Activated T-helper 2 cell treated with anti-CD3 and anti-CD28 coated beads, Interferon-gamma antibody, Interleukin-2, Interleukin-4, amounts not matched to agents 10 μg/mL and 5 μg/mL and 100 μg/mL, durations not matched to agents 14 hours and 24 hours and 36 hours (primary cell): ENCODE data around the gene ZNF318. TPM values are rescaled to one million over a fixed set of nuclear protein-coding genes. Genes with fewer than 3 reads are reported as not detected.
"Not testable (repeated sequence)": the region's sequence is repeated elsewhere in the genome, so short reads cannot be mapped to it uniquely, and the experiment has no call there.

Experiments used
- DNase-seq: peaks from one replicate; pipeline ENCODE4 v3.0.0; 2021; ENCODE audit warnings: low spot score
- H3K27ac Mint-ChIP-seq: one replicate; pipeline ENCODE4 v1.8.0; 2021; ENCODE audit warnings: mixed read lengths
- H3K27me3 Mint-ChIP-seq: one replicate; pipeline ENCODE4 v1.8.0; 2021; ENCODE audit warnings: low read depth, mixed read lengths
- H3K36me3 Mint-ChIP-seq: one replicate; pipeline ENCODE4 v1.8.0; 2021; ENCODE audit warnings: low read depth, mixed read lengths
- H3K4me1 Mint-ChIP-seq: one replicate; pipeline ENCODE4 v1.8.0; 2021; ENCODE audit warnings: low read depth, mixed read lengths
- H3K4me3 Mint-ChIP-seq: one replicate; pipeline ENCODE4 v1.8.0; 2021; ENCODE audit warnings: low read depth, mild to moderate bottlenecking, moderate library complexity, mixed read lengths
- H3K9me3 Mint-ChIP-seq: one replicate; pipeline ENCODE4 v1.8.0; 2021; ENCODE audit warnings: mixed read lengths
- intact Hi-C: fragments of 100-400 bp; cut with micrococcal nuclease; formaldehyde crosslinking; loops from one replicate; pipeline ENCODE4 v1.15.1; 2023
- total RNA-seq: library from RNA; stranded (reverse); gene quantifications from 2 replicates; pipeline ENCODE4 v1.2.3, GENCODE V29; 2022

The ZNF318 gene, protein sequence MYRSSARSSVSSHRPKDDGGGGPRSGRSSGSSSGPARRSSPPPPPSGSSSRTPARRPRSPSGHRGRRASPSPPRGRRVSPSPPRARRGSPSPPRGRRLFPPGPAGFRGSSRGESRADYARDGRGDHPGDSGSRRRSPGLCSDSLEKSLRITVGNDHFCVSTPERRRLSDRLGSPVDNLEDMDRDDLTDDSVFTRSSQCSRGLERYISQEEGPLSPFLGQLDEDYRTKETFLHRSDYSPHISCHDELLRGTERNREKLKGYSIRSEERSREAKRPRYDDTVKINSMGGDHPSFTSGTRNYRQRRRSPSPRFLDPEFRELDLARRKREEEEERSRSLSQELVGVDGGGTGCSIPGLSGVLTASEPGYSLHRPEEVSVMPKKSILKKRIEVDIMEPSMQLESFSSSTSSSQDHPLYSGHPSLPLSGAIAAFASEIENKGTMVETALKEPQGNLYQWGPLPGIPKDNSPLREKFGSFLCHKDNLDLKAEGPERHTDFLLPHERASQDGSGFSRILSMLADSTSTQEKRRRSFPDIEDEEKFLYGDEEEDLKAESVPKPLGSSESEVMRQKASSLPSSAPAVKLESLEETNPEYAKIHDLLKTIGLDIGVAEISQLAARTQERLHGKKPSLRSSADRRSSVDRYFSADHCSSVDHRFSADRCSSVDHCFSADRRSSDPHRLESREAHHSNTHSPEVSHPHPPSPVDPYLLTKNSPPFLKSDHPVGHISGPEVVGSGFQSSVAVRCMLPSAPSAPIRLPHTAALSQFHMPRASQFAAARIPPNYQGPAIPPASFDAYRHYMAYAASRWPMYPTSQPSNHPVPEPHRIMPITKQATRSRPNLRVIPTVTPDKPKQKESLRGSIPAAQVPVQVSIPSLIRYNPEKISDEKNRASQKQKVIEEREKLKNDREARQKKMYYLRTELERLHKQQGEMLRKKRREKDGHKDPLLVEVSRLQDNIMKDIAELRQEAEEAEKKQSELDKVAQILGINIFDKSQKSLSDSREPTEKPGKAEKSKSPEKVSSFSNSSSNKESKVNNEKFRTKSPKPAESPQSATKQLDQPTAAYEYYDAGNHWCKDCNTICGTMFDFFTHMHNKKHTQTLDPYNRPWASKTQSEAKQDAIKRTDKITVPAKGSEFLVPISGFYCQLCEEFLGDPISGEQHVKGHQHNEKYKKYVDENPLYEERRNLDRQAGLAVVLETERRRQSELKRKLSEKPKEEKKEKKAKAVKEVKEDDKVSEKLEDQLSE (N-terminal part only)
- total RNA-seq = 11.5 and 13.2 TPM in 2 replicates

DNA sequence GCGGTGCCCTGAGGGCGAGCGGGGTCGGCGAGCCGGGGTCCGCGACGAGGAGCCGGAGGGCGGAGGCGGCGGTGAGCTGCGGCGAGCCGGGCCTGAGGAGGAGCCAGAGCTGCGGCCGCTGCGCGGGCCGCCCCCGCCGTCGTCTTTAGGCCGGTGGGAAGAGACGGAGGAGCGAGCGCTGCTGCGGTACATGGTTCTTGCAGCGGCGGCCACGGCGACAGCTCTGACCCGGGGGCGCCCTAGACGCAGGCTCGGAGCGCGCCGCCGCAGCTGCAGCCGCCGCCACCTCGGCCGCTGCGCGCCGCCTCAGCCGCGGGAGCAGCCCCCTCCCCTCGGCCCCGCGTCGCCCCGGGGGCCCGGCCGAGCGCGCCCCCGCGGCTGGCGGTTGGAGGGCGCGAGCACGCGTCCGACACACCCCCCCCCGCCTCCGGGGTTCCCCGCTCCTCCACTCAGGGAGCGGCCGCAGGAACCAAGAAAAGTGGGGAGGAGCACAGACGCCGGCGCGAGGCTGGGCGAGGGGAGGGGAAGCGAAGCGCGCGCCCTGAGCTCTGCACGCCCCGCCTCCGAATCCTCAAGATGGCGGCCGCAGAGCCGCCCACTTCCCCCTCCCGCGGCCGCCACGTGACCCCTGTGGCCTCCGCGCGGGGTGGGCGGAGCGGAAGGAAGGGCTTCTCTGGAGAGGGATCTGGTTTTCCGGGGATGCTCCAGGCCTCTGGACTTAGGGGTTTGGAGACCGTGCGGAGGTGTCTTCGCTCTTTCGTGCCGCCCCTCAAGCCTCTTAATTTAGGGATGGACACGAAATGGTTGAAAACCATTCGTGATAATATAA is at the start of gene ZNF318:
TSS of gene ZNF318 (minus strand) at position 474 of the 829 bp plus-strand sequence. CDS start at position 192, 282 bp downstream.
- peak within 1 kb of the TSS; percentile 91 for H3K27ac Mint-ChIP-seq
- peaks cover 31% of the 10 kb centered on the region for H3K4me1 Mint-ChIP-seq
- H3K36me3 Mint-ChIP-seq = peaks cover 13% of the 10 kb centered on the region
- peak; percentile 93 for DNase-seq
- no peaks in the 10 kb centered on the region for H3K9me3 Mint-ChIP-seq
- peaks cover 6% of the 10 kb centered on the region for H3K27me3 Mint-ChIP-seq
- H3K4me3 Mint-ChIP-seq = peak within 1 kb of the TSS; percentile 82
- intact Hi-C loops = loop anchor here (1.0 to 5.0 kb wide), 3 partner anchors 14 to 197 kb away; partner anchors contain the start of gene SRF

DNA sequence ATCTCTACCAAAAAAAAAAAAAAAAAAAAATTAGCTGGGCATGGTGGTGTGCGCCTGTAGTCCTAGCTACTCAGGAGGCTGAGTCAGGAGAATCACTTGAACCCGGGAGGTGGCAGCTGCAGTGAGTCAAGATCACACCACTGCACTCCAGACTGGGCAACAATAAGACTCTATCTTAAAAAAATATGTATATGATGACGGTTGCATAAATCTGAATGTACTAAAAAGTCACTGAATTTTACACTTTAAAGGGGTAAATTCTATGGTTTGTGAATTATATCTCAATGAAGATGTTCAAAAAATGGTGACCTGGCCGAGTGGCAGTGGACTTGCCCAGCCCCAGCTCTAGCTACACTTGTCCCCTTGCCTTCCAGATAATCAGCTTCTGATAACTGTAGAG is 47.5 kb upstream of the ZNF318 start:
- intact Hi-C loops = no loop called here
- Mint-ChIP-seq H3K27me3 (peaks cover 11% of the 10 kb centered on the region), H3K9me3 (no peaks in the 10 kb centered on the region), H3K27ac (no peak overlapping the region), H3K4me3 (no peak overlapping the region), H3K36me3 (no peaks in the 10 kb centered on the region), H3K4me1 (no peaks in the 10 kb centered on the region)
- no peak for DNase-seq

DNA sequence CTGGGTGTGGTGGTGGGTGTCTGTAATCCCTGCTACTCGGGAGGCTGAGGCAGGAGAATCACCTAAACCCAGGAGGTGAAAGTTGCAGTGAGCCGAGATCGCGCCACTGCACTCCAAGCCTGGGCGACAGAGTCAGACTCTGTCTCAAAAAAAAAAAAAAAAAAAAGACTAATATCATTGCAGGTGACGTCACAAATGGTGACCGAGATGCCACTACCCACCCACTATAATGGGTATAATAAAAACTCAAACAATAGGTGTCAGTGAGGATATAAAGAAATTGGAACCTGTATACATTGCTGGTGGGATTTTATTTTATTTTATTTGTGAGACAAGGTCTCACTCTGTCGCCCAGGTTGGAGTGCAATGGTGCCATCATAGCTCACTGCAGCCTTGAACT is 45.8 kb upstream of the ZNF318 start:
- H3K36me3 Mint-ChIP-seq, H3K4me1 Mint-ChIP-seq, DNase-seq, intact Hi-C loops, H3K27ac Mint-ChIP-seq, H3K9me3 Mint-ChIP-seq, H3K4me3 Mint-ChIP-seq: not testable (repeated sequence)
- H3K27me3 Mint-ChIP-seq = peaks cover 15% of the 10 kb centered on the region

DNA sequence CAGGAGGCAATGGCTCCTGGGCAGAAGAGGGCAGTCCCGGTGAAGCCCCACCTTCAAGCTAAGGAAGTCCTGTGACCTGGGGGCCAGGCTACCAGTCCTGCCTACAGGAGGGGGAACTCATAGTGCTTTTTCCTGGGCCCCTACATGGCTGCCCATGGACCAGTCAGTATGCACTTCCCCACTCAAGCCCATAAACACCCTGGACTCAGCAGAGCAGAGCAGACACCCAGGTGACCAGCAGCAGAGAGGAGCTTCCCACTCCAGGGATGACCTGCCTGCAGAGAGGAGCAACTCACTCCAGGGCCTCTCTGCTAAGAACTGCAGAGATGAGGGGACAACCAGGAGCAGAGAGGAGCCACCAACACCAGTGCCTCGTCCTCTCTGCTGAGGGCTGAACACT is 43.6 kb upstream of the ZNF318 start:
- Mint-ChIP-seq H3K4me1 (no peaks in the 10 kb centered on the region), H3K27me3 (peaks cover 18% of the 10 kb centered on the region), H3K9me3 (peaks cover 3% of the 10 kb centered on the region), H3K36me3 (no peaks in the 10 kb centered on the region), H3K4me3 (no peak overlapping the region), H3K27ac (no peak overlapping the region)
- intact Hi-C loops = no loop called here
- DNase-seq = no peak

DNA sequence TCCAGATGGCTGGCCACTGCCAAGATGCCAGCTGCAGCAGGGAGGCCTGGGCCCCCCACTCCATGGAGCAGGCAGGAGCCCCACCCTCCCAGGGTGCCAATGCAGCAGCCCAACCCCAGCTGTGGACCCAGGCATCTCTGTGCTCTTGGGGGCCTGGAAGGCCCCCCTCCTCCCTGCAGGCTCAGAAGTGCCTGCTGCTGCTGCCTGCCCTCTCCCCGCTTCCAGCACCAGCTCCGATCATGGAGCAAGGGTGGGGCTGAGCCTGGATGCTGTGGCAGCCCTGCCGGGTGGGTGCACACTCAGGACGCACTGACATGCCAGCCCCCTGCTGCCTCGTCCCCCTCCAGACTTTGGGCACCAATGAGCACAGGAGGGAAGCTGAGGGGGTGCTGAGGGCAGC is 43.1 kb upstream of the ZNF318 start:
- Mint-ChIP-seq H3K4me1 (no peaks in the 10 kb centered on the region), H3K4me3 (no peak overlapping the region), H3K27ac (no peak overlapping the region), H3K27me3 (peaks cover 17% of the 10 kb centered on the region), H3K9me3 (peaks cover 3% of the 10 kb centered on the region), H3K36me3 (no peaks in the 10 kb centered on the region)
- intact Hi-C loops = no loop called here
- DNase-seq = no peak

DNA sequence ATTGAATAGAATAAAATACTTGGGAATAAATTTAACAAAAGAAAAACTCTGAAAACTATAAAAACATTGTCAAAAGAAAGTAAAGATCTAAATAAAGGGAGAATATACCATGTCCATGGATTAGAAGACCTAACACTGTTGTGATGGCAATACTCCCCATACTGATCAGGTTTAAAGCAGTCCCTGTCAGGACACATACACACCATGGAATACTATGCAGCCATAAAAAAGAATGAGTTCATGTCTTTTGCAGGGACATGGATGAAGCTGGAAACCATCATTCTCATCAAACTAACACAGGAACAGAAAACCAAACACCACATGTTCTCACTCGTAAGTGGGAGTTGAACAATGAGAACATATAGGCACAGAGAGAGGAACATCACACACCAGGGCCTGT is 41.3 kb upstream of the ZNF318 start:
- H3K9me3 Mint-ChIP-seq, intact Hi-C loops, H3K36me3 Mint-ChIP-seq, H3K4me3 Mint-ChIP-seq, DNase-seq, H3K4me1 Mint-ChIP-seq, H3K27ac Mint-ChIP-seq: not testable (repeated sequence)
- H3K27me3 Mint-ChIP-seq = peaks cover 20% of the 10 kb centered on the region

DNA sequence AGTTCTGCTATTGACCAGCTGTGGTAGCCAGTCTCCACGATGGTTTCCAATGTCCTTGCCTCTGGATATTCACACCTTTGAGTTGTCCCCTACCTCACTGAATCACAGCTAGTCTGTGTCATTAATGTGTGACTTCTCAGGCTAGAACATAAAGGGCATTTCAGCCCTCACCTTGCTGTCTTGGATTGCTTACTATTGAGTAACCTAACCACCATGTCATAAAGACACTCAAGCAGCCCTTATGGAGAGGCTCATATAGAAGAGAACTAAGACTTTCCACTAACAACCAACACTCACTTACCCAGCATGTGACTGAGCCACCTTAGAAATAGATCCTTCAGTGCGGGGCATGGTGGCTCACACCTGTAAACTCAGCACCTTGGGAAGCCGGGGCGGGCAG is 38.8 kb upstream of the ZNF318 start:
- DNase-seq = no peak
- no peak overlapping the region for H3K27ac Mint-ChIP-seq
- H3K4me1 Mint-ChIP-seq = no peaks in the 10 kb centered on the region
- H3K4me3 Mint-ChIP-seq = no peak overlapping the region
- H3K27me3 Mint-ChIP-seq = peaks cover 40% of the 10 kb centered on the region
- intact Hi-C loops = no loop called here
- H3K36me3 Mint-ChIP-seq = no peaks in the 10 kb centered on the region
- peaks cover 3% of the 10 kb centered on the region for H3K9me3 Mint-ChIP-seq

DNA sequence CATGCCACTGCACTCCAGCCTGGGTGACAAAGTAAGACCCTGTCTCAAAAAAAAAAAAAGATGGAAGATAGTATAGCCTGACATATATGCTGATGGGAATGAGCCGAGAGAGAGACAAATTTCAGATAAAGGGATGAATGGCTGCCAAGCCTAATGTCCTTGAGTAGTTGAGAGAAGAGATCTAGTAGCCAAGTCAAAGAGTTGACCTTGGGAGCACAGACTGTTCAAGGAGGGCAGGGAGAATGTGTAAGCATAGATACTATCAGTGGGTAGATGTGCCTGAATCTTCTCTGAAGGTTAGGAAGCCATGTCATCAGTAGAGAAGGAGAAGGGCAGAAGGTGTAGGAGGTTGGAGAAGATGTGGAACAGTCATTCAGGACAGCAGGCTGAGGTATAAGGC is 37.8 kb upstream of the ZNF318 start:
- no peak overlapping the region for H3K27ac Mint-ChIP-seq
- H3K9me3 Mint-ChIP-seq = peaks cover 3% of the 10 kb centered on the region
- H3K27me3 Mint-ChIP-seq = peaks cover 45% of the 10 kb centered on the region
- no peaks in the 10 kb centered on the region for H3K36me3 Mint-ChIP-seq
- intact Hi-C loops = no loop called here
- H3K4me1 Mint-ChIP-seq = no peaks in the 10 kb centered on the region
- no peak overlapping the region for H3K4me3 Mint-ChIP-seq
- no peak for DNase-seq

DNA sequence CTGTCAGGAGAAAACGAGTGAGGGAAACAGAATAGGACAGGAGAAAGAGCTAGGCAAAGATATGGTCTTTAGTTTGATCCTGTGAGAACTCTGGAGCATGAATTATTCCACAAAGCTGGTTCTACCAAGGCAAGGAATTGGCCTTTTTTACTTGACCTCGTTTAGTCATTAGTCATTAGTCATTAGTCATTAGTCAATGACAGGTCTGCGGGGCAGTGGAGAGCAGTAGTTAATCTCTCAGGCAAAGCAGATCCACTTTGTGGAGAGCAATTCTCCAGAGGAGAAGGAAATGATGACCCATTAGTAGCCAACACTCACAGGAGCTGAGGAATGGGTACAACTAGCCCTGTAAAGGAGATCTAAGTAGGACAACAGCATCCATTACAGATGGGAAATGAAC is 35.9 kb upstream of the ZNF318 start:
- H3K4me3 Mint-ChIP-seq = no peak overlapping the region
- intact Hi-C loops = no loop called here
- no peaks in the 10 kb centered on the region for H3K9me3 Mint-ChIP-seq
- no peak overlapping the region for H3K27ac Mint-ChIP-seq
- no peak for DNase-seq
- no peaks in the 10 kb centered on the region for H3K4me1 Mint-ChIP-seq
- H3K27me3 Mint-ChIP-seq = peaks cover 46% of the 10 kb centered on the region
- no peaks in the 10 kb centered on the region for H3K36me3 Mint-ChIP-seq

DNA sequence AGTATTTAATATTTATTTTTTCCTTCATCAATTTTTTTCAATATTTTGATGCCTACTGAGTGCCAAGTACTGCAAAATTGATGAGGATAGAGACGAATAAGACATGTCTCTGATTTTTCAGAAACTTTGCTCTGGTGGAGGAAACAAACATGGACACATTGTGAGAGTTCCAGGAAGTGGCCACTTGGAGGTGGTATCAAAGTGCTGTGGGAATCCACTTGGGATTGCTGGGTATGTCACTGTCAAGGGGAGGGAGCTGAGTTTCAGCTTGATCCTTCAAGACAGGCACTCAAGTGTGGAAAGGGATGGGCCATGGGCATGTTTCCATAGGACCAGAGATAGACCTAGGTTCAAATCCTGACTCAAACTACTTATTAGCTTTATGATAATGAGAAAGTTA is 33.4 kb upstream of the ZNF318 start:
- H3K9me3 Mint-ChIP-seq = no peaks in the 10 kb centered on the region
- H3K4me1 Mint-ChIP-seq = peaks cover 2% of the 10 kb centered on the region
- DNase-seq = no peak
- no peak overlapping the region for H3K27ac Mint-ChIP-seq
- H3K27me3 Mint-ChIP-seq = peaks cover 40% of the 10 kb centered on the region
- no peak overlapping the region for H3K4me3 Mint-ChIP-seq
- intact Hi-C loops = no loop called here
- no peaks in the 10 kb centered on the region for H3K36me3 Mint-ChIP-seq

DNA sequence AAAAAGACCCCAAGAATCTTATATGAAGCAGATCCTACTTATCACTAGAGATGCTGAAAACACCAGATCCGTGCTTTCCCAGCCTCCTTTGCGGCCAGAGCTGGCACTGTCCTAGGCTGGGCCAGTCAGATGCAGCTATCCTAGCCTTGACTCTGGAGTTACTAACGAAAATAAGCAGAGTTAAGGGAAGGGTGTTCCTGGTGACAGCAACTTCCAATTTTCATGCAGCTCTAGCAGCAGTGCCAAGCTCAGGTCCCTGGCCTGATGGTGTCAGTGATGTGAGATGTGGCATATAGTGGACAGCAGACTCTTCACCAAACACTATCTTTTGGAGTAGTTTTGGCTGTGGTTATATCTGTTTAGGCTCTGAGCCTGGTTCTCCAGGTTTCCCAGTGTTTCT is 32.3 kb upstream of the ZNF318 start:
- H3K36me3 Mint-ChIP-seq = no peaks in the 10 kb centered on the region
- H3K27me3 Mint-ChIP-seq = peaks cover 36% of the 10 kb centered on the region
- peaks cover 2% of the 10 kb centered on the region for H3K4me1 Mint-ChIP-seq
- H3K4me3 Mint-ChIP-seq = no peak overlapping the region
- intact Hi-C loops = no loop called here
- no peak for DNase-seq
- no peaks in the 10 kb centered on the region for H3K9me3 Mint-ChIP-seq
- H3K27ac Mint-ChIP-seq = no peak overlapping the region

DNA sequence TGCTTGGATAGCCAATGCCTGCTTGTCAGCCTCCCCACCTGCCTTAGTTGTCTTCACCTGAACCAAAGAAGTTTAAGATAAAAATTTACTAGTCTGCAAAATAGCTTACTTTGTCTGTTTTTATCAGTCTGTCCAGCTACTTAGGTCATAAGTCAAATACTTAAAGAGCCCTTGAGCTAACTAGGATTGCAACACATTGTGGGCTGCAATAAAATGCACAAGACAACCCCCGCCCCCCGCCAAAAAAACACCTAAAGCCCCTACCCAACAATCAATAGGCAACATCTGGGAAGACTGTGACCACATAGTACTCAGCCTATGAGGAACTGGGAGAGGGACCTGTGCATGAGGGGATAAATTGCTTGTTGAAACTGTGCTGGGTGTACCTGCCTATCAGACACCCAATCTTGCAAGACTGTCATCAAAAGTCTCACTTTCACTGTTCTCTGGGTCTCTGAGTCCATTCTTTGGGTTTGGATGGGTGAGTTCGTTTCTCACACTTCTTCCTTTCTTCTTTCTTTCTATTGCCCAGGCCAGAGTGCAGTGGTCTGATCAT is 30.6 kb upstream of the ZNF318 start:
- no peak overlapping the region for H3K27ac Mint-ChIP-seq
- H3K4me3 Mint-ChIP-seq = no peak overlapping the region
- intact Hi-C loops = loop anchor here (5.0 kb wide), 1 partner anchor 138 kb away; no protein-coding TSS in a partner anchor
- H3K9me3 Mint-ChIP-seq = no peaks in the 10 kb centered on the region
- no peak for DNase-seq
- H3K4me1 Mint-ChIP-seq = peaks cover 2% of the 10 kb centered on the region
- H3K27me3 Mint-ChIP-seq = peaks cover 29% of the 10 kb centered on the region
- H3K36me3 Mint-ChIP-seq = no peaks in the 10 kb centered on the region
